Stimulated activated CD8-positive, alpha-beta memory T cell treated with anti-CD3 and anti-CD28 coated beads, Interleukin-12 subunit alpha, Interleukin-12 subunit beta, amount 100 ng/mL, for 1 hour (primary cell): ENCODE data around the gene RELN.

Source experiments
- DNase-seq: peaks from one replicate; pipeline ENCODE4 v3.0.0-alpha.2; 2020; ENCODE audit warnings: low read depth

The RELN gene

DNA sequence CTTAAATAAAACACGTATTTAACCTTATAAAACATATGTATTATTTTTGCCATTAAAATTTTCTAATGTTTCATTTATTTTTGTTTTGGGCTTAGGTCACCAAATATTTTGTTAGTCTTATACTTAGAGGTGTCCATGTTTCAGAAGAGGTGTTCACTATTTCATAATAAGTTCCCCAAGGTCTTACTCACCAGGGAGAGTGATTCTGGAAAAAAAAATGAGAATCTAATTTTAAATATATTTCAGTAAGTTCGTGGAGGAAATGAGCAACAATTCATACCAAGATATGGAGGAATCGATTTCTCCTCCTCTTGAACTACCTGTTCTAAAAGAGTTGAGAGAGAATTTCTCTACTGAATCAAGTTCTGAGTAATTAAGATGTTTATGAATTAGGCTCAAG lies 271.9 kb downstream of the RELN start:
- no peak for DNase-seq

DNA sequence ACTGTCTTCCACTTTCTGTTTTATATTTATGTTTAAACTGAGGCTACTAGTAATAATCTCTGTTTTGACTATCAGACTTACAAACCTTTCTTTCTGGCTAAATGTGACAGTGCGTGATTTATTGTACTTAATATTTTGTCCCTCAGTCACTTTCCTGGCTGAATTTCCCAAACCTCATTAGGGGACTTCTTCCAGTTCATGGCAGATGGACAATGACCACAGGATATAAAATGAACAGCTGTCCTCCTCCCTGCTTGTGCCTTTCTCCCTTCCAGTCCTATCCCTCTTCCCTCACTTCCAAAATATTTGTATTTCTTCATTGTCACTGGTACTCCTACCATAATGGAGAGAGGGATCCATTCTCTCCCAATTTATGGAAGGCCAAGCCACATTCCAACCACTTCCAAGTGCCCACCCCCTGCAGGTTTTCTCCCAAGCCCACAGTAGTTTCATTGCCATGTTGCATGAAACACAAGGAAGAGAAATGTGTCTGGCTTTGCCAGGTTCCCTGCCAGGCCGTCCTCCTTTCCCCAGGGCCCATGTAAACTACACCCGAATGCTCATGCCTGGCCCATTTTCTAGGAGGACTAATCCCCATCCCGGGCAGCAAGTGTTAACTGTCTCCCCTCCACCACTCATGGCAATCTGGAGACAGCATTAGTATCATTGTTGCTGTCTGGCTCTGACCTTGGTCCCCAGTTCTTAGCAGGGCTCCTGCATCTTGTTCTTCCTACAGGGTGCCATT lies 273.9 kb downstream of the RELN start:
- no peak for DNase-seq

DNA sequence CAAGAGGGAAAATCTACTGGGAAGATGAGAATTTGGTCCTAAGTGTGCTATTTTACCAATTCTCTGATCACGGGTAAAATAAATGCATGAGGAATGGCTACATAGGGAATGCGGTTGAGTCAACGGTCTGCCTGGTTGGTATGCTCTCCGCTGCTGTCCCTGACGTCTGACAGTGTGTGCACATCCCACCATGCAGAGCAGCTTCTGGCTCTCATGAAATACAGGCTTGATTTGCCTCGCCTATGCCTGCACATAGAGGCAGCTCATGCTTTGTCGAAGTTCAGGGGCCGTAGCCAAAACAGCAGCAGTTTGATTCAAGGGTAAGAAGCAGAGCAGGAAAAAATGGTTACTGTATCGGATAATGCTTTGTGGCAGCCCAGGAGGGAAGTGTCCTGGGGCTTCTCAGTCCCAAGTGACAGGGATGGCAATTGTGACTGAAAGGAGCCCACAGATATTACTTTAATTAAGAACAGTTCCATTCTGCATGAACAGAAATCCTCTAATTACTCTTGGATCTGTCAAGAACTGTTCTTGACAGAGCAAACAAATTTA lies 275.0 kb downstream of the RELN start:
- DNase-seq, result no peak

DNA sequence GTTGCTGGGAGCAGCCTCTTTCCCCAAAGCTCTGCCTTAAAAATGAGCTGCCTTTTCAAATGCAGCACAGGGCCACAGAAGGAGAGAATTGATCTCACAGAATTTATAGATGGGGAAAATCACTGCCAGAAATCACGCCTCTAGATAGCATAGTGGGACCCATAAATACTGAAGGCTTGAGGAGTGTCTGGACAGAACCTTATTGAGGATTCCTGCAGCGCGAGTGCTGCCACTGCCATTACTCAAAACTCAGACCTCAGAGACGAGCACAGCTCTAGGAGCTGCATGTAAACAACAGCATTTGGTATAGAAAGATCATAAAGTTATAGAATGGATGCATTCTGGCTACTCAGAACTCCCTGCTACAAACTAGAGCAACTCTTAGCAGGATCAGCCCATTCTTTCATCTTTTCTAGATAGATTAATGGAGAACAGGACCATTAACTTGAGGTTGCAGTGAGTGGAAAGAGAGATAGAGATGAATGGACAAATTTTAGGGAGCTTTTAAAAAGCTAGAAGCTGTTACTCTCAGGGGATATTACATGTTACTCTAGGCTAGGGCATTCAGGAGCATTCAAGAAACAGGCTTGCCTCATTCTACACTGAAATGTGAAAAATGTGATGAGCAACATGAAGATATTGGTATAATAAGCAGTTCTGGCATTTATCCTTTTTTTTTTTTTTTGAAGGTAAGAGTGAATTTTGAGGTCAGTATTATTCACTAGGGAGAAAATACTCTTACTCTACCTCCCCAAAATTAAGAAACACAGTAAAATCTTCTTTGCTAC lies 276.3 kb downstream of the RELN start:
- no peak for DNase-seq

DNA sequence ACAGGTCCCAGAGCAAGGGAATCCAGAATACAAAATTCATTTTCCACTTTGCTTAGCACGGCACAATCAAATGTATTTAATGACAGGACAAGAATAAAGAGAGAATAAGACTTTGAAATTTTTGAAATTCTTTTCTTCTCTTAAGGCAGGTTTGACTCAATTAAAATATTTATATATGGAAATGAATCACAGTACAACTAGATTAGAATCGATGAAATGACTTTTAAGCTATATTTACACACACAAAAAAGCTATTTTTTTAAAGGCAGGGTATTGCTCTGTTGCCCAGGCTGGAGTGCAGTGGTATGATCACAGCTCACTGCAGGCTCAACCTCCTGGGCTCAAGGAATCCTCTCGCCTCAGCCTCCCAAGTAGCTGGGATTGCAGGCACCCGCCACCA lies 278.0 kb downstream of the RELN start:
- DNase-seq, result no peak

DNA sequence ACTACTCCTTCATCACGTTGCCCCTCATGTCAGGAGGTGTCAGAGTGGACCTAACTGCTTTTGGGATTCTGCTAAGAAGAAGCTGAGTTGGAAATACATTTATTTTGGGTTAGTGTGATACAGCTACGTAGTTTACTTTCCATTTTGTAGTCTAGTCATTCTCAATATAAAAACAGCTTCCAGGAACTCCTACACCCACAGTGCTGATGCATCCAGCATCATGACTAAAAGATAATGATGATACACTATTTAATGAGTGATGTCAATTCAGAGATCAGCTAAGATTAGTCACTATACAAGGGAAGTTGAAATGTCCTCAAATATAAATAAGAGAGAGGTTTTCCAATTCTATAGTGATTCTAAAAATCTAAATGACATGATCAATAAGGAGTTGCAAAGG lies 279.2 kb downstream of the RELN start:
- DNase-seq, result no peak

DNA sequence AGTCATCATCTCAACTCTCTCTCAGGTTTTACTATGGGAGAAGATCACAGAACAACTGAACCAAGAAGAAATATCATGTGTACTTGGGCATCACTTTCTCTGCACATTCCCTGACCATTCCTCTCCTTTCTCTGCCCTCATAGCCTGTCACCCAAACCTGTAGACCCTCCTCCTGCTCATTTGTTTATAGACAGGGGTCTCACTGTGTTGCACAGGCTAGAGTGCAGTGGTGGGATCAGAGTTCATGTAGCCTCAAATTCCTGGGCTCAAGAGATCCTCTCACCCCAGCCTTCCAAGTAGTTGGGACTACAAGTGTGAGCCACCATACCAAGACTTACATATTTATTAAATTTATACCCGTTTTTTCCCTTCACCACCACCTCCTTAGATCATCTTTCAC lies 282.7 kb downstream of the RELN start:
- no peak for DNase-seq

DNA sequence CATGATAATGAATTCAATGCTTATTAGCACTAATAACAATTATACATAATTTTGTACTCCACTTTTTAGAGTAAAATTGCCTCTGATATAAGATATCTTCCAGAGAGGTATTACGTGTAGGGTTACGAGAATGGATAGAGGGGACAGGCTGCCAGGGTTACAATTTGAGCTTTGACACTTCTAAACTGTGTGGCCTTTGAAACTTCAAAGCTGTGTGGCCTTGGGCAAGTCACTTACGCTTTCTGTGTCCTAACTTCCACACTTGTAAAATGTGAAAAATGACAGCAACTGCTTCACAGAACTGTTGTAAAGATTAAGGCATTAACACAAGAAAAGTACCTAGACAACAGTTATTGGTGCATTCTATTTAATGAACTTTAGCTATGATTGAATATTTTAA lies 283.9 kb downstream of the RELN start:
- DNase-seq, result no peak

DNA sequence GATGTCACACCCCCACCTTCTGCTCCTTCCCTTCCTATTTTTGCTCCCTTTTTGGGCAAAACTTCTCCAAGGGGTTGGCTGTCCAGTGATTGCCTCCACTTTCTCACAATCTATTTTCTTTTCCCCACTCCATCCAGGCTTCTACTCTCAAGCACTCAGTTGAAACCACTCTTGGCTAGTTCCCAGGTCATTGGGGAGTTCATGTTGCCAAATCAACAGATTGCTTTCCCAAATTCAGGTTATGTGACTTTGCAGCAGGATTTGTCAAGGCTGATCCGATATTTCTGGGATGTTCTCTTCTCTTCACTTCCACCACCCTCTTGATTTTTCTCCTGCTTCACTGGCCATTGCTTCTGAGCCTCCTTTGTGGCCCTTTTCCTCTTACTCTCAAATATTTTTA lies 284.8 kb downstream of the RELN start:
- no peak for DNase-seq

DNA sequence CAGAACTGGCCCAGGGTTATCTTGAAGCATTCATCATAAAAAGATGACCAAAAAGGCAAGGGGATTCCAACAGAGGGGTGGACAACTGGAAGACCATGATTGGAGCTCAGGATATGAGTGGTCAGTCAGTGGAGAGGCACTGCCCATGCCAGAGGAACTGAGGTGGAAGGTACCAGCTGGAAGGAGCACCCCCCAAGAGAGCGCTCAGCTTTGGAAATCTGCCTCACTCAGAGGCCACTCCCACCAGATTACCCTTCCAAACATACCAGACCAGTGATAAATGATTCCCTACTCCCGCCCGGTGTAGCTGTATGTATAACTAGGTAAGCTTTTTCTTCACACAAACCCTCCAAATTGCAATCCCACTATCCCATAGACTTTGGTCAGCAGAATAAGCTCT lies 286.5 kb downstream of the RELN start:
- no peak for DNase-seq

DNA sequence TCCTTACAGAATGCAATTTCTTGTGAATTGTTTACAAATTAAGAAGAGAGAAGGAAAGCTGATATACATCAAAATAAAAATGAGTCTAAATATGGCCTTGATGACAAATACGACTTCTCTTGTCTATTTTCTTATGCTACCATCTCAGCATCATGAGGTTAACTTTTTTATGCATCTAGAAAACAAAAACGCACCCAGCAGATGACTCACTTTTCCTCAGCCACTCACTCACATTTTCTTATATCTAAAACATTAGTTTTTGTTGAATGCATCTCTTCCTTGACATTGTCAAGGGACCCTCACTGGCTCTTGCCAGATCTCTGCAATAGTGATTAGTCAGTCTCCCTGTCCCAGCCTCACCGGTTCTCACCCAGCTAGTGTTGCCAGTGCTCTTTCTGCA lies 287.0 kb downstream of the RELN start:
- DNase-seq, result no peak

DNA sequence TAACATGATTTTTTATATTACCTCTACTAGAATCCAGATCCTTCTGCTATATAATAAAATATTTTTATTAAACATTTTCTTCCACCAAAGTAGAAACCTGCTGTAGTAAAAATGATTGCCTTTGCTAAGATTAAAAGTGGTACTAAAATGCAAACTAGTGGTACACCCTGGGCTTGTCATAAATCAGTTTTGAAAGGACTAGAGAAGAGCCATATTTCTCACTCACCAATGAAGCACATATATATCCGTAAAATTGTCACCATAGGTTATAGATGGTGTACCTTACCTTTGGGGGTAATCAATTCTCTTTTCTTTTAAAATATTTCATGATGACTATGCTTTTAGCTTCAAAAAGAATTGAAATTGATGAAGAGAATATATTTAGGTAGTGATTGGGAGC lies 290.4 kb downstream of the RELN start:
- DNase-seq, result no peak

DNA sequence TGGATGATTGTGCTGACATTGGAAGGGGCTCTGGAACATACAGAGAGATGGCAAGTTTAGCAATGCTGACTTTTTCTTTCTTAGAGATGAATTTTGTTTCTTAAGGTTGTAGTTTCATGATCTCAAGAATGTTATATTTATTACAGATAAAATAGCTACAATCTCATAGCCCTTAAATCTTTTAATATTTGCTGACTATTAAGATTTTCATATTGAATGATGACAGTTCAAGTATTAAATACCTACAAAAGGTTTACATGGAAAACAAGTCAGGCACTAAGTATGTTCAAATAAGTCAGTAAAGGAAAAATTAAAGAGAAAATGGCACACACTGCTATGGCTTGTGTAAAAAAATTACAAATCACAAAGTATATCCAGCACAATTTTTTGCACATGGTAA lies 291.4 kb downstream of the RELN start:
- DNase-seq, result no peak

DNA sequence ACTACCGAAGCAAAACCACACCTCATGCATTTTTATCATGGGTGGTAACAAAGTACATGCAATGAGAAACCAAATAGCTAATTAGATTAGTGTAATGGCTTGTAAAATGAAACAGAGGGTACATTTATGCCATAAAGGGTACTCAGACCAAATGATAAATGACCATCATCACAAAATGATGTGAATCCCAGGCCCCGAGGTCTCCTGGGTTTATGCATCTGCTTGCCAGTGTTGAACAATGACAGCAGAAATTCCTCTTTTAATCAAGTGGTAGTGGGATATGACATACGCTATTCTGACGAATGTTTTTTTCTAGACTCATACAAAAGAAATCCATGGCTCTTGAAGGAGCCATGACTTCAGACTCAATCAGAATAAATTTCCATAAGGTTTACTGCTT lies 293.9 kb downstream of the RELN start:
- DNase-seq, result no peak

DNA sequence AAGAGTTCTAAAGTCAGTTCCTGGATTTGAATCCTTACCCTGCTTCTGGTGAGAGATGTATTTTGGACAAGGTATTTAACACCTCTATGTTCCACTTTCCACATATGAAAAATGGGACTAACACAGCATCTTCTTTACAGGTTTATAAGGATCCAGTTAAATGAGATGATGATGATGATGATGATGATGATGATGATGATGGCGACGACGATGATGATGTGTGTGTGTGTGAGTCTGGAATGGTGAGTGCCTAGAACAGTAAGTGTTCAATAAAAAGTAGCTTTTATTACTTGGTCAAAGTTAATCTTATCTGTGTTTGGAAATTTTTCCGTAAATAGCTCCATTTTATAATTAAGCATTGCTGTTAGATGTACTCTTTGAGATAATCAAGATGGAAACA lies 295.2 kb downstream of the RELN start:
- no peak for DNase-seq

DNA sequence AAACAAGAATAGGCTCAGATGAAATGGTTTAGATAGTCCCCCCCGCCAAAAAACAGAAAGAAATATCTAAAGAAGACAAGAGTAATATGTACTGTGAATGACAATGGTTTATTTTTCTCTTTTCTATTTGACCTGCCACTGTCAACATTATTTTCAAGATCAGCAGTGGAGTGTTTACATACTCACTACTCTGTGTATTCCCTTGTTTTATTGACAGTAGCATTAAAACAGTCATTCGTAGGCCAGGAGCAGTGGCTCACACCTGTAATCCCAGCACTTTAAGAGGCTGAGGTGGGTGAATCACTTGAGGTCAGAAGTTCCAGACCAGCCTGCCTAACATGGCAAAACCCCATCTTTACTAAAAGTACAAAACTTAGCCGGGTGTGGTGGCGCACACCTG lies 298.2 kb downstream of the RELN start:
- no peak for DNase-seq

DNA sequence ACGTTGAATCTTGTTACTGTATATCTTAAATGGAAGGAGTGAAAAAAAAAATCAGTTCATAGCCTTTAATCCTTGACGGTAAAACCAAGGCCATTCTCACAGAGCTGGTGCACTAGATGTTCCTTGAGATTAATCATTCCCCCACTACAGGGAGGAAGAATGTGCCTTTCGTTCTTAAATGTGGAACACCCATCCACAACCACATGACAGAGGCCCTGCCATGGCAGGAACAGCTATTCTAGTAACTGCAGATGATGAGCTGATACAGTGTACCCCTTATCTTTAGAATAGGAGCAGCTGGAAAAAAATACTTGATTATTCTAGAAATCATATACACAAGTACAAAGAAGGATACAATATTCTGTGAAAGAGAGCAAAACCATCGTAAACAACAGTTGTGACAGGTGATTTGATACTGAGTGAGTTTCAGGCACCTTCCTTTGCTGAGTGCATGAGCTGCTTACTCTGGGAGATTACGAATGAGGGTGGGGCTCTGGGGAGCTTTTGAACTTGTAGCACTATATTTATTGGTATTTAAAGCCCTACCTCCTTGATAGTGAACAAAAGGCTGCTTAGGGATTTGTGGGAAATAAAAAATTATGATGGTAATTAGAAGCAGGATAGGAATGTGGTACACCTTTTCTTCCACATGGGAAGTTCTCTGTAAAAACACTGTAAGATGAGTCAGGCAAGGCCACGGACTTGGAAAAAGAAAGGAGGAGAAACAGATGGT lies 299.1 kb downstream of the RELN start:
- DNase-seq, result no peak

DNA sequence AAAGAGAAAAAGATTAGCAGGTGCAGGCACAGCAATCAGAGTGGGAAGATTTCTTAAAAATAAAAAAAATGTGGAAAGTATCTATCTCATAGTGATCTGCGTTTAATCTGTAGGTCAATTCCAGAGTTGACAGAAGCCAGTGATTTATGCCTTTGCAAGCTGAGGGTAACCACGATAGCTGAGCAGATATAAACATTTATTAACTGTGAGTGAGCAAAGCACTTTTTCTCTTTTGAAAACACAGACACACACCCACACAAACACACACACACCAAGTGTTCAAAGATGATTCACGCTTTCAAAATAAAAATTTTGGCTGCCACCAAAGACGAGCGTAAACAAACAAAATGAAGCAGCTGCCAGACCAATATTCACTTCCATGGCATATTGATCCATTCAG lies 300.2 kb downstream of the RELN start:
- DNase-seq, result no peak

DNA sequence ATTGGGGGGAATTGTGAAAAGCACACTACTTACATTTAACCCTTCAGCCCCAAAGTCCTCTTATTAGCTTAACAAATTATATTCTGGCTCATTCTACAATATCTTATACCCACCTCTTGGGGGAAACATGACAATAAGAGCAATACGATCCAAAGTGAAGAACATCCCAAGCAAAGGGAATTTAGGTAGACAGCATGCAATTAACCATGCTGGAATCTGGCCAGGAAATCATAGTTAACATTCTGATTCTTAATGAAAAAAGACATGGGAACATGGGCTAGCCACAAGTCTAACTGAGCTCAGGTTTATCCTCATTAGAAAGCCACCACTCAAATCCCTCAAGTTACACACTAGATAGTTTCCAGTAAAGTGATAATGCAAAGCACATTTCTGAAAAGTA lies 301.5 kb downstream of the RELN start:
- DNase-seq, result no peak

DNA sequence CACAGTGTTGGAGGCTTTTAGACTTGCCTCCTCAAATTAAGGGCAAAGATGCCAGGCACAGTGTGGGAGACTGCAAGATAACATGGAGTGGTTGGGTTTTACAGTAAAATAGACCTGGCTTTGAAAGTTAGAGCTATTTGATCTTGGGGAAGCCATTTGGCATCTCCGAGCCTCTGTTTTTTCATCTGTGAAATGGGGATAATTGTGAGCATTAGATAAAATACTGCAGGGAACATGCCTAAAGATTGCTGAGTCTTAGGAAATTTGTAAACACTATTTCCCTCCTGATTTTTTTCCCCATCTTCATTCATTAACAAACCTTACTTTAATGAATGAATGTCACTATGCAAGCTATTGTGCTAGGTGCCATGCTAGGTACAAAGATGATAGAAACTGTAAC lies 302.2 kb downstream of the RELN start:
- no peak for DNase-seq

DNA sequence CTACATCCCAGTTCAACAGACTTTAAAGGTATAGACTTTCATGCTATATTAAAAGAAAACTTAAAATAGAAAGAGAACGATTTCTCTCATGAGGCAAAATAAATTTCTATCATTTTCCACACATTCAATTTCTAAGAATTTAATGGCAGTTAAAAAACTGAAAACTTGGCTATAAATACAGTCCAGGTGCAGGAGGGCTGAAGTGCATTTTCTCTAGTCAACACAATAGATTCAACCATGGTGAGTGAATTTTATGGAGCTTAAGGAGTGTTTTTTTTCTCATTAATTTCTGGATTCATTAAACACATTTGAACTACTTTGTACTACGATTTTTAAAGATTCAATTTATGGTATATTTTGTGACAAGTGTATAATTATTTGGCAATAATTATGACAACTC lies 302.7 kb downstream of the RELN start:
- DNase-seq, result no peak

DNA sequence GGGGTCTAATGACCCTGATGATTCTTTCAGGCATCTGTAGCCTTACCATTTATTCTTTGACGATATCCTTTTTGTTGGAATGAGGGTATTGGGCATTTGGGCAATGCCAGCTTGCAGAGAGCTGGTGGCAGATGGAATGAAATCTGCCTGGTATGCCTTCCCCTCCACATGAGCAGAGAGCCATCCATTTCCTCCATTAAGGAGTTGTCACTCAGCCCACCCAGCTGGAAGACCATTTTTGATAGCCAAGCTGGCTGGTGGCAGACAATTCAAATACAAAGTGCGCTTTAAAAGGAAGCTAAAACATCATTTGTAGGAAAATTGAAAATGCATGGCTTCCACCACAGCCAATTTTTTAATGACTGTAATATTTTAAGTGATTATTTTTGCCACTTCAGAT lies 303.4 kb downstream of the RELN start:
- DNase-seq, result no peak

DNA sequence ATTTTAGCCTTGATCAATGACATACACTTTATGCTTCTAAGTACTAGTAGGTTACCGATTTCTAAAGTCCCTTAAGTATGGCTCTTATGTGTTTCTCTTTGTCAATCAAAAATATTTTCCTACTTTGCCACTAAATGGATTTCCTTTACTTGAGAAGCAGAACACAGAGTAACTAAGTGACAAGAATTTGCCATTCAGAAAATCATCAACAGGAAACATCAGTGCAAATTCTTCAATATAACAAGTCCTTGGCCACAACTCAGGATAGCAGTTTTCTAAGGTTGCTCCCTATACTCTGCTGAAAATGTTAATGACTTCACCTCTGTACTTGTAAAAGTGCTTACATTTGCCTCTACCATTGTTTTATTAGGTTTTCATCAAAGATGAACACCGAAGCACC lies 303.8 kb downstream of the RELN start:
- no peak for DNase-seq
